Limb (tissue), 2 donors: ENCODE results near the gene PLB1.

Source experiments
- DNase-seq, 2 donors: peaks; one replicate each; pipeline ENCODE4 v3.0.0-alpha.2; 2016; ENCODE audit errors: extremely low spot score in 2 of 2

PLB1 gene

DNA sequence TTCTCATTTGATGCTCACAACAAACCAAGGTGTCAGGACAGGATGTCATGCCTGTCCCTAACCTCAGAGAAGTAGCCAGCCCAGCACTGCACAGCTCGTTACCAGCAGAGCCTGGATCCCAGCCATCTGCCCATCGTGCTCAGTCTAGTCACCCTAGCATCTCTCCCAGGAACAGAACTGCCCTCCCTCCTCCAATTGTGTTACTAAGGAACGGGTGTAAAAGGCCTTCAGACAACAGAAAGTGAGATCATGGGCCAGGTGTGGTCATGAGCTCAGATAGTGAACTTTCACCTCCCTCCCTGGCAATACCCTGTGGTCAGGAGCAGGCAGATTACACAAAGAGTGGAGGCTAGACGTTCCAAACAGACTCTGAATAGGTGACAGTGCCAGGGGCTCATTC lies 144.0 kb downstream of the PLB1 start:
- DNase-seq: no peak

DNA sequence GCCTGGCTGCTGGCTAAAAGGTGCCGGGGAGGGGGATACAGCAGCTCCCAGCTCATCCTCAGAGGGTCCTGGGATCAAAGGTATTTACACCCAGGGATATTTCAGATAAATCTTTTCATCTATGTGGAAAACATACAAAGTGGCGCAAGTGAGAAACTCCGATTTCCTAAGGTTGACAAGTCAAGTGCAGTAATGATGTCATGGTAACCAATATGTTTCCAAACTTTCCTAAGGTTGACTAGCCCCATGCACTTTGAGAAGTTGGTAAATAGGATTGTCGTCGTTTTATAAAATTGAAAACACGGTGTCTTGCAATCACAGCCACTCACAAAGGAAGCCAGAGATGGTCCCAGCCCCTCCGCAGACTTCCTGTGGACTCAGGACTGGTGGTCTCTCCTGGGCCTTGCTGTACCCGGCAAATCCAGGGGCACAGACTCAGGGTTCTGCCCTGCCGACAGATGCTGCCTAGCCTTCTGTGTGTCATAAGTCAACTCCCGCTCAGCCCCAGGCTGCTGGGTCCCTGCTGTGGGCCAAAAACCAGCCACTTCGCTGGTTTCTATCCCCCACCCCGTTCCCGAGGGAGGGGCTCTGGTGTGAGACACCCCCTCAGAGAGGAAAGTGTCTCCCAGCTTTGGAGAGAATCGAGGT lies 144.5 kb downstream of the PLB1 start:
- DNase-seq: no peak

DNA sequence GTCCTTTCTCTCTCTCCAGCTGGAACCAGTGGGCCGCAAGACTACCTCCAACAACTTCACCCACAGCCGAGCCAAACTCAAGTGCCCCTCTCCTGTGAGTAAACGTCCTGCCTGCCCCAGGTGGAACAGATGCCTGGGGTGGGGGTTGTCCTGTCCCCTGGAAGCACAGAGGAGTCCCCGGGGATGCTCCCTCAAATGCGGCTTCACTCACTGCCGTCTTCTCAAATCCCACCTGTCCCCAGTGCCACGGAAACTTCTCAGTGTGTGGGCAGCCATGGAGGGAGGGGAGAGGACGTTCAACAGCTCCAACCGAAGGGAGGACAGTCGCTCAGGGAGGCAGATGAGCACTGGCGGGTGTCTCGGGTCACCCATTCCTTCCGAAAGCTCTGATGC lies 145.0 kb downstream of the PLB1 start:
- no peak for DNase-seq

DNA sequence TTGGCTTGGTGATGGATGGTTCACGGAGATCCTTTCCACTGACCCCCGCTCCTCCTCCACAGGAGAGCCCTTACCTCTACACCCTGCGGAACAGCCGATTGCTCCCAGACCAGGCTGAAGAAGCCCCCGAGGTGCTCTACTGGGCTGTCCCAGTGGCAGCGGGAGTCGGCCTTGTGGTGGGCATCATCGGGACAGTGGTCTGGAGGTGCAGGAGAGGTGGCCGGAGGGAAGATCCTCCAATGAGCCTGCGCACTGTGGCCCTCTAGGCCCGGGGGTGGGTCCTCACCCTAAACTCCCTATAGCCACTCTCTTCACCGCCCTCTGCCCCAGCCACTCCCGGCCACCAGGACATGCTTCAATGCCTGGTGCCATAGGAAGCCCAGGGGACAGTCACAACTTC lies 146.9 kb downstream of the PLB1 start:
- DNase-seq: no peak

DNA sequence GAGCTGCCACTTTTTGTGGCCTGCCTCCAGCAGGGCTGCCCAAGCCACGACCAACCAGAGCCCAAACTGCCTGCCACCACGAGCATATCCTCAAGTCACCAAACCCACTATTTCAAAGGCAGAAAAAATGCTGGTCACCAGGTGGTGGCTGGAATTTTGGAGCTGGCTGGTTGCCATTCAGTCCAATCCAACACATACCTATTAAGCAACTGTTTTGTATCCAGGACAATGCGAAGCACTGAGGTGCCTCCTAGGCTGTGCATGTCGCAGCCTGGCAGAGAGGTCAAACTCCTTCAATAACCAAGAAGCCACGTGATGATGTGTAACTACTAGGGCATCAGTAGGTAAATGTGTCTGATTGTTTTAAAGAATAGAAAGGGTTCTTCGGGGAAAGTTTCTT lies 147.5 kb downstream of the PLB1 start:
- no peak for DNase-seq

DNA sequence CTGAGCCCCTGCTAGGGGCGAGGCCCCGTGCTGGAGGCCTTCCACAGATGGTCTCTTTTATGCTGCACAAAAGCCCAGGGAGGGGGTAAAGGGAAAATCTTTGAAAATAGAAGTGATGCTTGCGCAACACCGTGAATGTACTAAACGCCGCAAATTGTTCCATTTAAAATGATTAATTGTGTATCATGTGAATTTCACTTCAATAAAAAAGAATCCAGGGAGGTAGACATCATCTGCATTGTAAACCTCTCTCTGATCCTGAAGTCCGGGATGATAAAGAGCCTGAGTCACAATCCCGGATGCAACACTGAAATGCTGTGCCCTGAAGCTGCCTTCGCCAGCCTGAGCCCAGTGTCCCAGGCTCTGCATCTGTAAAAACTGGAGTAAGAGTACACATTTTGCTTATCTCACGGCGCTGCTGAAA lies 148.1 kb downstream of the PLB1 start:
- DNase-seq: no peak

DNA sequence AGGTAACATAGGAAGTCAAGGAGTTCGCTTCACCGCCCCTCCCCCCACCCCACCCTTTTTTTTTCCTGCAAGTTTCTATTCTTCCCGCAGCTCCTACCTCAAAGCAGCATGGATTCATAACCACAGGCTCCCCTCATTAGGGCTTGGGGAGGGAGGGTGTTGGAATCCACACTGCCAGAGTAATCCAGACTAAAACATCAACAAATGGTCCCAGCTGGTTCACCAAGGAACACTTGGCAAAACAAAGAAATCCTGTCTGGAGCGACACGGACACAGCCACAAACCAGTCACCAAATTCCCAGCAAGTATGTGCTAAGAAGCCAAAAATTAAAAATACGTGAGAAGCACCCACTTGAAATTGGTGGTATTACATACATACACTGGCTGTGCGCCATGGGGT lies 148.9 kb downstream of the PLB1 start:
- DNase-seq: no peak

DNA sequence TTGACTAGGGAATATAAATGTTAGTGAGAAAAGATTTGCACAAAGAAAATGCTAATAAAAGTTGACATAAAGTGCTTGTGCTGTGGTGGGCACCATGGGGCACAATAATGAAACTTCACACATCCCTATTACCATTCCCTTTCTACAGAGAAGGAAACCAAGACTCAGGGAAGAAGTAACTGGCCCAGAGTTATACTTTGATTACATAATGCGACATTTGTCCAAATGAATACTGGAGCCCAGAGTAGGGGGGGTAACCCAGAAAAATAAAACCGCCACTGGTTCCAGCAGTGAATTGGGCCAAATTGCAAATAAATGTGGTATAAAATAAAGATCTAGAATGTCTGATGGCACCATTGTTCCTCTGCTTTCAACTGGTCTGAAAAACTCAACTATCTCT lies 149.7 kb downstream of the PLB1 start:
- no peak for DNase-seq

DNA sequence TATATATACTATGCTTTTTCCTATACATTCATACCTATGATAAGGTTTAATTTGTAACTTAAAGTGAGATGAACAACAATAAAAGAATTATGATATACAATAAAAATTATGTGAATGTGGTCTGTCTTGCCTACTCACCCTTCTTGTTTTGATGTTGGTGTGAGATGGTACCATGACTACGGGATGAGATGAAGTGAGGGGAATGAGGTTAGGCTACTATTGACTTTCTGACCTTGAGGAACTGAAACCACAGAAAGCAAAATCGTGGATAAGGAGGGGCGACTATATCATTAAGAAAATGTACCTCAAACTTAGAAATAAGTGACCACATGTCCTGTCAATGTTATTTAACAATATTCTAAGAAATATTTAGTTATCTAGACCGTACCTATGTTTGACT lies 151.8 kb downstream of the PLB1 start:
- no peak for DNase-seq

DNA sequence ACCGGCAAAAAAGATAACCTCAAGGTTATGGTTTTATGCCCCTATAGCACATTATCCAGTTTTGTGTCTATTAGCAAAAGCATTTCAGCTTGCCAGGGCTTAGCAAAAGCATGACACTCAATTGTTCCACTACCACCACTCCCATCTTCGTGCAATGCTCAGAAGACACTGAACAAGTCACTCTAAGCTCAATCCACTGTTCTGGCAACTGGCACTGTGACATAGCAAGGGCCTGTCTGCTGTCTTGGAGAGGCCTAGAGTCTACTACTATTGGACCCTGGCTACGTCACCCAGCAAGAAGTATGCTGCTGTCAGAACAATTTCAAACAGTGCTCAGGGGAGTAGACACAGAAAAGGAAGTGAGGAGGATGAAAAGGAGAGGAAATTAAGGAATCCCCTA lies 152.3 kb downstream of the PLB1 start:
- DNase-seq: no peak

DNA sequence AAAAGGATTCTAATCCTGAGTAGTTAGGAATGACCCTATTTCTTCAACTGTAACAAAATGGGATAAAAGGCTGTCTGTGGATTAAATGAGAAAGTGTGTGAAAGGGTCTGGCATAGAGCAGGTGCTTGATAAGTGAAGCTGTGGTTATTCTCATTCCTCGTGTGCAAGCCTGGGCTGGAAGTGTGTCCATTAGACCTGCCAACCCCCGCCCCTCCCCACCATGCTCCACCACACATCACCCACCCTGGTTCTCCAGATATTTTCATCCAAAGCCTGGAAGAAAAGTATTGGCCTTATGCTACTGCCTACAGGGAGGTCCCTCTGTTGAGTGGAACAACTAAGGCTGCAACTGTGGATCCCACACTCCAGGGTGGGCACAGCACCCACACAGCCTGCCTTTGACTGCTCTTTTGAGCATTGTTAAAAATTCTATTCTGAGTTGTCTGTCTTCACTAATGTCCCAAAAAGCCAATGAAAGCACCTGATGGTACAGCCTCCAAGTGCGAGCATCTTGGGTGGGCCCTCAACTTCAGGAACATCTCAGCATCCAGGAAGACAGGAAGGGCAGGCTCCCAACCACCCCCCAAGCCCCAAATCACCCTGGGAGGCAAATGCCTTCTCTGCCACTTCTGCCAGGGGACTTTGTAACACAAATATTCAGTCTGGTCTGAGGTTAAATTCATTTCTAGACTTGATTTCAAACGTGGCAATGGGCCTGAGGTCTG lies 153.0 kb downstream of the PLB1 start:
- DNase-seq: no peak

DNA sequence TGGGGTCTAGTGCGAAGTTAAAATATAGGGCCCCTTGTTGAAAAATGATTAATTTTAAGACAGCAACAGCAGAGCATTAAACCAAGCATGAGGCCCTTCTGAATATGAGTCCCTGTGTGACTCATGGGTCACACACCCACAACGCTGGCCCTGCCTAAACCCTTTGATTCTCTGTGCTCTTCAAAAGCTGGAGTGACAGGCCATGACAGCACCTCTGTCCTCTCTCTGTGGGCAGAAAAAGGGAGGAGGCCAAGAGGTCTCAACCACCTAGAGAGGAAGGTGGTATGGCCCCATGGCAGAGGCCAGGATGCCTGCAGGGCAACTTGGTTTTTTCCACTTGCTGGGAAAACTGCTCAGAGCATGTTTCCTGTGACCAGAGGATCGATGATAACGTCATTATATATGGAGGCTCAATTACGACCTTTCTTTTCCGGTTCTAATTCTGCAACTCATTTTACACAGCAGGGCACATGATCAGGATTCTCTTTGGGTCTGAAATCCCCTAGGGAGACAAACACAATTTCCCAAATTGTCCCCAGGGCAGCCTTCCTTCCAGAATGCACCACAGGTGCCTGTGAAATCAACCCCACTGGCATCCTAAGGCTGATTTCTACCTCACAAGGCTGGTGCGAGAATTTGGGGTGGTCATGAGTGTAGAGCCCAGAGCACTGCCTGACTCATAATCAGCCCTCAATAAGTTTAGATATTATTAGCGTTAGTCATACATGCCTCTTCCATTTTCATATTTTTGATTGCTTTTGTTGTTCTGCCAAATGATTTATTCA lies 153.8 kb downstream of the PLB1 start:
- no peak for DNase-seq

DNA sequence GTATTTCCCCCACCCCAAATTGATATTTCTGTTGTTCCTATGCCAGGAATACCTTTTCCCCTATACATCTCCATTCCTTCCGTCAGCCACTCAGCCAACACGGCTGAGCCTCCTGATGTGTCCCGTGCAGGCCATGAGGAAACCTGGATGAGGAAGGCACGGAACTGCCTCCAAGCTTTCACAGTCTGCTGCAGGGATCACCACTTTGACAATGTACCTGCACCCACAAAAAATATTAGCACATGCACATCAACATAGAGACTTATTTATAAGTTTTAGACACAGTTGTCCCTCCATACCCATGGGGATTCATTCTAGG lies 154.4 kb downstream of the PLB1 start:
- no peak for DNase-seq

DNA sequence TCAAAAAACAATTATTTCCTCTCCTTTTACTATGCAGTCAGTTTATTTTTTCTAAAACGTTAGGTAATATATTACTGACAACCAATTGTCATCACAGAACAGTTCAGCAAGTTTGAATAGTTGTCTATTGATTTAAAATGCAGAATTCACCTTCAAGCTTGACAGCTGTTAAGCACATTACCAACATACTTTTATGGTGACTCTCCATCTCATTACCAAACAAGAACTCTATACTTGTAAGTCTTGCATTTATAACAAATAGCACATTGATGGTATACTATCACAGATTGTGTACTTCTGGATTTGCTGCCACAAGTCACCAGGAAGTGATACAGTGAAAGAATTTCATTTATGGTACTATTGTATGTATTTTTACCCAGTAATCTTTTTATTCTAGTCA lies 156.4 kb downstream of the PLB1 start:
- no peak for DNase-seq

DNA sequence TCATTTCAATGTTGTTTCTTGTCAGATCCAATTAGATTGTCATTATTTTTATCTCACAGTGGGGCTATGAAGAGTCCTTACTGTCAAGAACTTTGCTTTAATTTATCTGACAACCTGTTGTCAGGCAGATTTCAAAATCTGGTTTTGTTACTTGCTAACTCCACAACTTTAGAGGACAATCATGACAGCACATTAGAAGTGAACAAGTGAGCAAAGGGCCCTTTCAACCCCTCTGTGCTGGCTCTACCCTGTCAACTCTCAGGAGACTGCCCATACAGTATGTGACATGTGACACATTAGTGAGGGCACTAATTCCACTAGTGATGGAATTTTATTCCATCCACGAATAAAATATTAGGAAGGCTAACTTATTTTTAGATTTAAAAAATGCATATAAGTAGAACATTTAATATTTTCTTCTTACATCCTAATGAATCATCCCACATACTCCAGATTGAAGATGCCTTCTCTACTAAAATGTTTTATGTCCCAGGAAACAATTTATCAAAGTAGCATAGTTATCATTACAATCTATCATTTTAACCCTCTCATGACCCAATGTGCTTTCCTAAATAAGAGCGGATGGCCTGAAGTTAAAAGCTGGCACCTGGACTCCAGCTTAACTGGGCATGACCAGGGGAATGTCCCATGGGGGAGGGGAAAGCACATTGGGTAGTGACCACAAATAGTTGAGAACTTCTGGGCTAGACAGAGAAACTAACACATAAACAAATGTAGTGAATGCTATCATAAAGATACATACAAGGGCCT lies 158.2 kb downstream of the PLB1 start:
- no peak for DNase-seq

DNA sequence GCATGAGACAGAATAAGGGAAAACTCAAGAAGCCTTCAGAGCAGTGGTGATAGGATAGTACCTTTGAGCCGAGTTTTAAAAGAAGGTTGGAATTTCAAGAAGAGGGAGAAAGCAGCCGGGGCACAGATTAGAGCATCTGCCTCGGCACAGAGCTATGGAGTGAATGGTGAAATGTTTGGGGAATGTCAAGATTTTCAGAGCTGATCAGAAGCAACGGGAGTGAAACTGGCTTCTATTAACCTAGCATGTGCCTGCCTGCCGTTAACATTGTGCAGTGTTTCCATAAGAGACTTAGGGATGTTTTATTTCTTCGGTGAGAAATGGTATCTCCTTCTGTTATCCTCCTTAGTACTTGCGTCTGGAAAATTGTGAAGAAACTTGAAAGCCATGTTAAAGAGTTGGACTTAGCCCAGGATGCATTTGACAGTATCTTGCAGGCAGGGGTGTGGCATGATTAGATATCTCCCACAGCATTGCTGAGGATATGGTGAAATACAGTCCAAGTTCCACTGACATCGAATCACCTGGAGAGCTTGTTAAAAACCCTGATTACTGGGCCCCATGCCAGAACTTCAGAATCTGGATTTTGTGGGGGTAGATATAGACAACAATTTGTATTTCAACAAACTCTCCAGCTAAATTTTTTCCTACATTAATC lies 158.9 kb downstream of the PLB1 start:
- DNase-seq: no peak

DNA sequence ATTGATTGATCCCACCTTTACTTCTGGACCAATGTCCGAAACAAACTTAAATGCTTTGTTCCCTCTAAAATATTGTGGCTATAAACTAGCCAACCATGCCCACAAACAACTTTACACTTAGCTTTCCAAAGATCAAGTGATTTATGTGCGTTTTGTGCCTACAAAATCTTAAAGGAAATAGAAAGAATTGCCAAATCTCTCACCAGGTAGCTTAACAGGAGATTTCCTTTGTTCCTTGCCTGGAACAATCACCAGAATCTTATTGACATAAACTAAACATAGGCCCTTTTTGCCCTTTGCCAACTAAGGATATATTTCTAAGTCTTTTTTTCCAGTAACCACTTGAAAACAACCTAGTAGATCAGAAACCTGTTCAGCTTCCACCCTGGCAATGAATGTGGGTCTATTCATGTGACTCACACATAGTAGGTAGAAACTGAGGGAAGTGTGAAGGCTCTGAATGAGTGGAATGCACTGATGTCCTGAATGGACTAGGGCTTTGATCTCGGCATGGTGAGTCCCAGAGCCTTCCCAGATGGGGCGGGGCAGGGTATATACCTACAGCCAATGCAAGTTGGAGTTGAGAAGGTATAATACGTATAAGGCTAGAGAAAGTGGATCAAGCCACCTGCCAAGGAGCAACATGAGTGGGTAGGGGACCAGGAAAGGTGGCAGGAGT lies 161.2 kb downstream of the PLB1 start:
- DNase-seq: no peak

DNA sequence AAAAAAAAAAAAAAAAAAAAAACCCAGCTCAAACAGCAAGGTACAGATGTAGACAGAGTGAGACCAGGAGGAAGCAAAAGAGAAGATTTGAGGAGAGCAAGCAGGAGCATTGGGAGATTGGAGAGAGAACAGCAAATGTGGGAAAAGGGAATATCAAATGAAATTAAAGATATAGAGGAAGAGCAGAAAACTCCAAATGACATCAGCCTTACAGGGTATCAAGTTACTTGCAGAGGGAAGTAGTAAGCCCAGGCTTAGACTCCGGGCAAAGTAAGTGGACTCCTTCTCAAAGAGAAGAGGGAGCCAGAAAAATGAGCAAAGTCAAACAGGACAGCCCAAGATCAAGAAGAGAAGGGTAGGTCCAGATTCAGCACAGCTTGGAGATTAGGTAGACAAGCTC lies 162.5 kb downstream of the PLB1 start:
- DNase-seq: no peak

DNA sequence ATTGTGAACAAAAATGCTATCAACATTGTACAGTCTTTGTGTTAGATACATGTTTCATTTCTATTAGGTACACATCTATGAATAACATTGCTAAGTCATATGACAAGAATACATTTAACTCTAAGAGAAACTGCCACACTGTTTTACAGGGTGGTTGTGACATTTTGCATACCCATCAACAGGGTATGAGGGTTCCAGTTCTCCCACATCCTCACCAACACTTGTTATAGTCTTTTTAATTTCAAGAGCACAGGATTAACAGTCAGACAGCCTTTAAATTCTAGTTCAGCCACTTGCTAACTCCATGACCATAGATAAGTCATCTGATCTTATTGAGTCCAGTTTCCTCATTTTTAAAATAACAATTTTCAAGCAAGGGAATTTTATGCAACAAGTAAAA lies 163.3 kb downstream of the PLB1 start:
- DNase-seq: no peak

DNA sequence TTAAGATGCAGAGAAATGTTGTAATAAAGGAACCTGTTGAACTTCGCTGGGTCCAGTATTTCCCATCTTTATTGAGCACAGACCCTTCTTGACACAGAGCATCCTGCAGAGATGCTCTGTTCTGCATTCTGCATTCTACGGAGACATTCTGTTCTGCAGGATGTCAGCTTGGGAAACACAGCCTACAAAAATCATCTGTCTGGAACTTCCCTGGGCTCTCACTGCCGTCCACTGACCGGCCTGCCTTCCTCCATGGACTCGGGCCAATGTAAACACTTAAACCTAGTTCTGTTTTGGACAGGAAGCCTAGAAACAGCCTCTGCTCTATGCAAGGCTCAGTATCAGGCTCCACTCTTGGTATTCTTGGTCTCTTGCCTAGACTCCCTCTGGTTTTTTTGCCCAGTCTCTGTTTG lies 165.7 kb downstream of the PLB1 start:
- DNase-seq: peak in 1 of 2 donors; percentile 51

DNA sequence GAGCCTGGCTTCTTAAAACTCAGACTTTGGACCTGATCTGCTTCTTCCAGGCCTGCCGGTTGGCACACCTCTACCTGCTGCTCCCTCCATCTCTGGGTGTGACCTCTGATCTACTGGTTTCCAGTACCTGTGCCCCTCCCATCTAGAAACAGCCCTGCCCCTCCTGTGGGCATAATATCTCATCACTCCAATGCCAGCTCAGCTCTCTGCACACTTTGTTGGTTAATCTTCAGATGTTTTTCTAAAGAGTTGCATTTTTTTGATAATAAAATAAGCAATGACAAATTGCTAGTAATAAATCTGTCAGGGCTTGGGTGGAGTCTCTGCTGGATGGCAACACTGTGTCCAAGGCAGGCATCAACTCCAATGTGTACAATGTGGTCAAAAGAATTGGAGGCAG lies 166.2 kb downstream of the PLB1 start:
- DNase-seq: no peak
